SU-DHL-6 (cell line): ENCODE data around the gene SNX25.

Experiments used
- EZH2phosphoT487 ChIP-seq: fragments of 200-600 bp; sonication (generic), shearing (Covaris generic); conservative IDR thresholded peaks from 2 replicates; pipeline ENCODE4 v1.6.1; 2018; ENCODE audit warnings: mild to moderate bottlenecking, antibody characterized with exemption, low read length, moderate library complexity, mixed read lengths
- TF ChIP-seq, protein P1 (sequence below): fragments of 200-600 bp; sonication (generic); IDR thresholded peaks from one replicate; pipeline ENCODE4 v1.5.1; 2017; ENCODE audit warnings: antibody characterized with exemption, mild to moderate bottlenecking, low read length, moderate library complexity; ENCODE audit not compliant: insufficient read depth, poor library complexity, severe bottlenecking

GRCh38 chr4:185378264-185378663 is 168.9 kb downstream of the SNX25 start:
- TF ChIP-seq, protein P1, sequence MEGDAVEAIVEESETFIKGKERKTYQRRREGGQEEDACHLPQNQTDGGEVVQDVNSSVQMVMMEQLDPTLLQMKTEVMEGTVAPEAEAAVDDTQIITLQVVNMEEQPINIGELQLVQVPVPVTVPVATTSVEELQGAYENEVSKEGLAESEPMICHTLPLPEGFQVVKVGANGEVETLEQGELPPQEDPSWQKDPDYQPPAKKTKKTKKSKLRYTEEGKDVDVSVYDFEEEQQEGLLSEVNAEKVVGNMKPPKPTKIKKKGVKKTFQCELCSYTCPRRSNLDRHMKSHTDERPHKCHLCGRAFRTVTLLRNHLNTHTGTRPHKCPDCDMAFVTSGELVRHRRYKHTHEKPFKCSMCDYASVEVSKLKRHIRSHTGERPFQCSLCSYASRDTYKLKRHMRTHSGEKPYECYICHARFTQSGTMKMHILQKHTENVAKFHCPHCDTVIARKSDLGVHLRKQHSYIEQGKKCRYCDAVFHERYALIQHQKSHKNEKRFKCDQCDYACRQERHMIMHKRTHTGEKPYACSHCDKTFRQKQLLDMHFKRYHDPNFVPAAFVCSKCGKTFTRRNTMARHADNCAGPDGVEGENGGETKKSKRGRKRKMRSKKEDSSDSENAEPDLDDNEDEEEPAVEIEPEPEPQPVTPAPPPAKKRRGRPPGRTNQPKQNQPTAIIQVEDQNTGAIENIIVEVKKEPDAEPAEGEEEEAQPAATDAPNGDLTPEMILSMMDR = no peak
- no peak for TF ChIP-seq EZH2phosphoT487
